CD4-positive, alpha-beta T cell treated with Interleukin-6 for 4 hours (primary cell): ENCODE data around the gene CD58.
"Not testable (repeated sequence)": the region's sequence is repeated elsewhere in the genome, so short reads cannot be mapped to it uniquely, and the experiment has no call there.

ENCODE experiments used
- DNase-seq: peaks from one replicate; pipeline ENCODE4 v3.0.0-alpha.2; 2020; ENCODE audit warnings: mixed read lengths

The CD58 gene

GRCh38 chr1:116591951-116592605, 21.3 kb upstream of the CD58 start:
- DNase-seq = not testable (repeated sequence)

GRCh38 chr1:116591006-116591950, 20.5 kb upstream of the CD58 start:
- DNase-seq = not testable (repeated sequence)

GRCh38 chr1:116590359-116591005, 19.7 kb upstream of the CD58 start:
- not testable (repeated sequence) for DNase-seq

- not testable (repeated sequence) for DNase-seq
These were observed 18.4 kb upstream of the CD58 start for GRCh38 chr1:116589101-116589735.

GRCh38 chr1:116587501-116588227, 16.8 kb upstream of the CD58 start:
- DNase-seq = no peak

- DNase-seq = no peak
These were observed 15.9 kb upstream of the CD58 start for GRCh38 chr1:116586741-116587143.

GRCh38 chr1:116585886-116586285, 15.1 kb upstream of the CD58 start:
- DNase-seq = no peak

- no peak for DNase-seq
These were observed 10.6 kb upstream of the CD58 start for GRCh38 chr1:116581323-116581885.

GRCh38 chr1:116580446-116581322, 9.9 kb upstream of the CD58 start:
- DNase-seq = no peak

GRCh38 chr1:116579259-116579875, 8.5 kb upstream of the CD58 start:
- no peak for DNase-seq

- DNase-seq = no peak
These were observed 7.8 kb upstream of the CD58 start for GRCh38 chr1:116578581-116578980.

- DNase-seq = no peak
These were observed 7.0 kb upstream of the CD58 start for GRCh38 chr1:116577759-116578314.

- DNase-seq = peak; percentile 72
These were observed 3.9 kb upstream of the CD58 start for GRCh38 chr1:116574581-116575291.

GRCh38 chr1:116573431-116574095, 2.7 kb upstream of the CD58 start:
- no peak for DNase-seq

GRCh38 chr1:116572771-116573430, 2.1 kb upstream of the CD58 start:
- DNase-seq = no peak

- no peak for DNase-seq
These were observed 1.3 kb upstream of the CD58 start for GRCh38 chr1:116572099-116572498.

- DNase-seq = no peak
These were observed 541 bp upstream of the CD58 start for GRCh38 chr1:116571215-116571919.
